Colonic mucosa (tissue), 4 donors: ENCODE results near the gene PPFIA4. TPM values are rescaled to one million over a fixed set of nuclear protein-coding genes. Genes with fewer than 3 reads are reported as not detected.
A peak's percentile ranks its signal among the peaks of the same experiment; 100 is the strongest.

Experiments
- DNase-seq: peaks from one replicate; pipeline ENCODE4 v3.0.0-alpha.2; 2020
- H3K27ac ChIP-seq: fragments of 200-600 bp; one replicate; pipeline ENCODE4 v1.8.0; 2021
- H3K27me3 ChIP-seq: fragments of 200-600 bp; one replicate; pipeline ENCODE4 v1.8.0; 2021
- H3K36me3 ChIP-seq: fragments of 200-600 bp; one replicate; pipeline ENCODE4 v1.8.0; 2021
- H3K4me1 ChIP-seq: fragments of 200-600 bp; one replicate; pipeline ENCODE4 v1.8.0; 2021; ENCODE audit warnings: mild to moderate bottlenecking
- H3K4me3 ChIP-seq: fragments of 200-600 bp; one replicate; pipeline ENCODE4 v1.8.0; 2021
- H3K9ac ChIP-seq, 2 donors: one replicate each; pipeline ENCODE4 v1.7.0; 2013; ENCODE audit warnings: control low read depth in 2 of 2, low read depth in 2 of 2, low read length in 2 of 2
- H3K9me3 ChIP-seq: fragments of 200-600 bp; one replicate; pipeline ENCODE4 v1.8.0; 2021
- intact Hi-C: fragments of 100-400 bp; cut with DNase I; formaldehyde crosslinking; loops from one replicate; pipeline ENCODE4 v1.14.1; 2022
- total RNA-seq, 2 donors: library from RNA; stranded (reverse); fragmentation: NEBNext Ultra II Directional in 1 of 2; extraction: Animal tissue kit (Norgen Biotek cat#: 25700) in 1 of 2; gene quantifications; one replicate each; pipeline ENCODE4 v1.2.1, GENCODE V29; 2021
- TF ChIP-seq, protein P1 (sequence below): fragments of 200-600 bp; IDR thresholded peaks from one replicate; pipeline ENCODE4 v1.8.0; 2022; ENCODE audit warnings: antibody characterized with exemption, mild to moderate bottlenecking
- donor health status: healthy.
- donor health status: DM: no; HTN: no; CAD: no.
- donor health status: DM: no; HTN: no; CAD: no.

The PPFIA4 gene
- total RNA-seq, 2 donors from 2014 or later = 1.6 to 7.3 TPM

DNA sequence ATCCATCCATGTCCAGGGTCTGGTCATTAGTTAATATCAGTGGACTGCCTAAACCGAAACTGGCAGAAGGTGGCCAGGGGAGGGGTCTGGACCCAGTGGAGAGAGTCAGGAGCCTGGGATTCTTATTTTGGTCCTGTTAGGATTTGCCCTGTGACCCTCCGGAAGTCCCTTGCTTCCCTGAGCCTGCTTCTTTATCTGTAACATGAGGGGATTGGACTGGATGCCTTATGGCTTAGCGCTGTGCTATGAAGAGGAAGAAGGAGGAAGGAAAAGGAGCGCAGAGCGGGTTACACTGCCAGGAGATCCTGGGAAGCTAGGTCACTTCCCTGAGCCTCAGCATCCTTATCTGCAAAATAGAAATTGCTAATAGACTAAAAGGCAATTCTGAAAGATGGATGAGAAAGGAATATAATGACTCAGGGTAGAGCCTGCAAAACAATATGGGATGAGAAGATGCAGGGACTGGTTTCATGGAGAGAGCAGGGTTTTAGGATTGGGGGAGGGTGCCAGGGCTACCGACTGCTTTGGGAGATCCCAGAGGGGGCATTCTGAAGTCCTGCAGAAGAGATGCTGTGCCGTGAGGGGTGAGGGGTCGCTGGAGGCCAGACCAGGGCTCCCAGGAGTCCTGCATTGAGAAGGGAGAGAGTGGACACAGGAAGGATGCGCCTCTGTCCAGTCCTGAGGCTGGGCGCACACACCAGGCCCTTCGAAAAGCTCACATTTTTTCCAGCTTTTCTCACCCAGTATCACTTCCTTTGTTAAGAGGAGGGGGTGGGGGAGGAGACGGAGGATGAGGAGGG lies 100.8 kb downstream of the PPFIA4 start:
- no peaks in the 10 kb centered on the region for H3K36me3 ChIP-seq
- H3K27ac ChIP-seq = no peak overlapping the region
- DNase-seq = no peak
- TF ChIP-seq, protein P1, sequence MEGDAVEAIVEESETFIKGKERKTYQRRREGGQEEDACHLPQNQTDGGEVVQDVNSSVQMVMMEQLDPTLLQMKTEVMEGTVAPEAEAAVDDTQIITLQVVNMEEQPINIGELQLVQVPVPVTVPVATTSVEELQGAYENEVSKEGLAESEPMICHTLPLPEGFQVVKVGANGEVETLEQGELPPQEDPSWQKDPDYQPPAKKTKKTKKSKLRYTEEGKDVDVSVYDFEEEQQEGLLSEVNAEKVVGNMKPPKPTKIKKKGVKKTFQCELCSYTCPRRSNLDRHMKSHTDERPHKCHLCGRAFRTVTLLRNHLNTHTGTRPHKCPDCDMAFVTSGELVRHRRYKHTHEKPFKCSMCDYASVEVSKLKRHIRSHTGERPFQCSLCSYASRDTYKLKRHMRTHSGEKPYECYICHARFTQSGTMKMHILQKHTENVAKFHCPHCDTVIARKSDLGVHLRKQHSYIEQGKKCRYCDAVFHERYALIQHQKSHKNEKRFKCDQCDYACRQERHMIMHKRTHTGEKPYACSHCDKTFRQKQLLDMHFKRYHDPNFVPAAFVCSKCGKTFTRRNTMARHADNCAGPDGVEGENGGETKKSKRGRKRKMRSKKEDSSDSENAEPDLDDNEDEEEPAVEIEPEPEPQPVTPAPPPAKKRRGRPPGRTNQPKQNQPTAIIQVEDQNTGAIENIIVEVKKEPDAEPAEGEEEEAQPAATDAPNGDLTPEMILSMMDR = no peak
- H3K27me3 ChIP-seq = peaks cover 19% of the 10 kb centered on the region
- H3K9ac ChIP-seq = peak overlapping the region in 1 of 2 donors; percentile 19
- peak overlapping the region; percentile 32 for H3K4me3 ChIP-seq
- no peaks in the 10 kb centered on the region for H3K9me3 ChIP-seq
- intact Hi-C loops = no loop called here
- no peaks in the 10 kb centered on the region for H3K4me1 ChIP-seq

DNA sequence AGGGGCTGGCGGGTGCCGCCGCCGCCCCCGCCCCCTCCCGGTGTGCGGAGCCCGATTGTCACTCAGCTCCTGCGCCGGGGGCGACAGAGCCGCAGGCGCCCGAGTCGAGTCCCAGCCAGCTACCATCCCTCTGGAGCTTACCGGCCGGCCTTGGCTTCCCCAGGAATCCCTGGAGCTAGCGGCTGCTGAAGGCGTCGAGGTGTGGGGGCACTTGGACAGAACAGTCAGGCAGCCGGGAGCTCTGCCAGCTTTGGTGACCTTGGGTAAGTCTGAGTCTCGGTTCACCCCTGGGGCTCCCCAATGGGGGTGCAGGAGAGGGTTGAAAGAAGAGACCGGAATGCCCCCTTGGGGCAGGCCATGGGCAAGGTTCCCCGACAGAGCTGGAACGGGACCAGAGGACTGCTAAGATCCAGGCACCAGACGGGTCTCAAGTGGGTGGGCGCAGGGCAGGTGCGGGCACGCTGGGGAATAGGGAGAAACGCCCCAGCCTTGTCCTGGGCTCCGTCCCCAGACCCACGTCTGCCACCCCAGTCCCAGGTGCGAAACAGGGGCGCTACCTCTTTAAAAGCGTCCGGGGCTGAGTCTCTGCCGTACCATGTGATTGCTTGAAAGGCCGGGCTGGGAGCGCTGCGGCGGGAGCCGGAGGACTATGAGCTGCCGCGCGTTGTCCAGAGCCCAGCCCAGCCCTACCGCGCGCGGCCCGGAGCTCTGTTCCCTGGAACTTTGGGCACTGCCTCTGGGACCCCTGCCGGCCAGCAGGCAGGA lies 101.6 kb downstream of the PPFIA4 start, which contains the start of gene ADORA1:
TSS of gene ADORA1 (plus strand) at position 61 of the 765 bp plus-strand sequence. CDS start 1,116 bp downstream, outside the sequence.
- no peak within 1 kb of the TSS for H3K27ac ChIP-seq
- DNase-seq = peak; percentile 65
- TF ChIP-seq, protein P1 = no peak
- H3K36me3 ChIP-seq = no peaks in the 10 kb centered on the region
- no peaks in the 10 kb centered on the region for H3K4me1 ChIP-seq
- intact Hi-C loops = no loop called here
- peaks cover 19% of the 10 kb centered on the region for H3K27me3 ChIP-seq
- no peaks in the 10 kb centered on the region for H3K9me3 ChIP-seq
- peak within 1 kb of the TSS; percentile 19 to 26 for H3K9ac ChIP-seq
- H3K4me3 ChIP-seq = peak within 1 kb of the TSS; percentile 32

DNA sequence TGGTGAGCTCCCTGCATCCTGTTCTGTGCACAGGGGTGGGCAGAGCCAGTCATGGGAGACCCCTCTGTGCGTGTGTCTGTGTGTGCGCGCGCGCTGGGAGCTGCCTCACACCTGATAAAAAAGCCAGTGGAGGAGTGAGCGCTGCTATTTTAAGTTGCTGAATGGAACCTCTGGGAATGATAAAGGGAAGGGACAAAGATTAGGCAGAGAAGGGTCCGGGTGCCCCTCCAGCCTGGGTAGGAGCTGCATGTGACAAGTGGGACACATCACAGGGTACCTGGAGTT lies 102.1 kb downstream of the PPFIA4 start:
- Histone ChIP-seq H3K4me1 (no peaks in the 10 kb centered on the region), H3K27me3 (peaks cover 19% of the 10 kb centered on the region), H3K4me3 (peak overlapping the region; percentile 32), H3K9me3 (no peaks in the 10 kb centered on the region), H3K9ac (no peak overlapping the region), H3K27ac (no peak overlapping the region), H3K36me3 (no peaks in the 10 kb centered on the region)
- DNase-seq = no peak
- intact Hi-C loops = no loop called here
- TF ChIP-seq, protein P1 = no peak

Other genes with a start within 250 kb of the PPFIA4 start
- gene KDM5B, start 218.1 kb upstream of the PPFIA4 start, total RNA-seq = 10 to 100 TPM; 70.1 to 93.4 TPM
- gene PCAT6, start 215.5 kb upstream of the PPFIA4 start, total RNA-seq = 1 to 10 TPM in 1 of 2 donors, under 1 TPM in 1; 0.74 to 2.1 TPM
- gene RABIF, start 137.3 kb upstream of the PPFIA4 start, total RNA-seq = 10 to 100 TPM; 11.9 to 12.0 TPM
- 10 to 100 TPM; 28.7 to 29.6 TPM for gene KLHL12, start 99.3 kb upstream of the PPFIA4 start, total RNA-seq
- 10 to 100 TPM; 82.1 to 82.7 TPM for gene ADIPOR1, start 68.2 kb upstream of the PPFIA4 start, total RNA-seq
- gene CYB5R1, start 59.2 kb upstream of the PPFIA4 start, total RNA-seq = 10 to 100 TPM; 22.2 to 23.4 TPM
- gene TMEM183A, start 19.1 kb upstream of the PPFIA4 start, total RNA-seq = 100 to 1,000 TPM; 117 to 134 TPM
- gene MYOG, start 59.5 kb downstream of the PPFIA4 start, total RNA-seq = not detected
- 1 to 10 TPM in 1 of 2 donors, under 1 TPM in 1; 0.42 to 1.6 TPM for gene ADORA1, start 101.2 kb downstream of the PPFIA4 start, total RNA-seq
- gene MYBPH, start 149.3 kb downstream of the PPFIA4 start, total RNA-seq = not detected
- 1 to 10 TPM in 1 of 2 donors, under 1 TPM in 1; 0.61 to 1.3 TPM for gene CHI3L1, start 160.2 kb downstream of the PPFIA4 start, total RNA-seq
- gene CHIT1, start 203.2 kb downstream of the PPFIA4 start, total RNA-seq = under 1 TPM in 1 of 2 donors, not detected in 1; 0.30 TPM